GDM1 (cell line): ENCODE measurements around the gene TTLL6.
"Not testable (repeated sequence)": the region's sequence is repeated elsewhere in the genome, so short reads cannot be mapped to it uniquely, and the experiment has no call there.

Experiments used
- DNase-seq: peaks from one replicate; lab custom pipeline; 2025; lab: John Stamatoyannopoulos, UW

The TTLL6 gene

GRCh38 chr17:48722915-48723422 is 94.1 kb downstream of the TTLL6 start, which contains the start of gene PRAC2:
Gene PRAC2 (plus strand): TSS chr17:48723185. CDS start chr17:48724411, 1,226 bp downstream.
- no peak for DNase-seq

- DNase-seq = no peak
Observed at GRCh38 chr17:48722201-48722907, 94.7 kb downstream of the TTLL6 start, which contains the start of gene PRAC1. Gene PRAC1 (minus strand): TSS chr17:48722518. CDS start chr17:48722392, 126 bp downstream.

- no peak for DNase-seq
Observed at GRCh38 chr17:48721009-48721402, 96.0 kb downstream of the TTLL6 start.

GRCh38 chr17:48720266-48721008 is 96.6 kb downstream of the TTLL6 start:
- no peak for DNase-seq

DNA sequence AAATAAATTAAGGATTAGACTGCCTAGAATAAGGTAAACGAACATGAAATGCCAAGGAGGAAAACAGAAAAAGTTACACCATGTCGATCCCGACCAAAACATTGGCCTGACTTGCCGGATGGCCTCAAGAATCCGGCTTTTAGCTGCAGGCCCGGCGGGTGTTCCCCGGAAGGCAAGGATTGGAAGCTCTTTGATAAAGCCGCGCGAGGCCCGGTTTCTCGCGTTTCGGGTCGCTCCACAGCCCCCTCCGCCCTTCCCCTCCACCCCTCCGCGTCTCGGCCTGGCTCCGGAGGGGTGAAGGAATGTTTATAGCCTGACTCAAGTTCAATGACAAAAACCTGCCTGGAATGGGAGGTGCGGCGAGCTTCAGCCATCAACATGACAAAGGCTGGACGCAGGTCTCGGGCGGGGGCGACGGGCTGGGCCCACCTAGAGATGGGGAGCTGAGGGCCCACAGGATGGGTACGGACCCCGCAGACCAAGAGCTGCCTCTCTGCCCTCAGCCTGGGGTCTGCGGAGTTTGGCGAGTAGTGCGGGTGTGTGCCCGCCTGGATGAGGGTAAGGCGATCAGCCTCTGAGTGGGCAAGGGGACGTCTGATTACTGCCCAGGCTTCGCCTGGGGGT is 97.3 kb downstream of the TTLL6 start:
- DNase-seq = no peak

- DNase-seq = no peak
Observed at GRCh38 chr17:48718761-48719641, 98.0 kb downstream of the TTLL6 start.

DNA sequence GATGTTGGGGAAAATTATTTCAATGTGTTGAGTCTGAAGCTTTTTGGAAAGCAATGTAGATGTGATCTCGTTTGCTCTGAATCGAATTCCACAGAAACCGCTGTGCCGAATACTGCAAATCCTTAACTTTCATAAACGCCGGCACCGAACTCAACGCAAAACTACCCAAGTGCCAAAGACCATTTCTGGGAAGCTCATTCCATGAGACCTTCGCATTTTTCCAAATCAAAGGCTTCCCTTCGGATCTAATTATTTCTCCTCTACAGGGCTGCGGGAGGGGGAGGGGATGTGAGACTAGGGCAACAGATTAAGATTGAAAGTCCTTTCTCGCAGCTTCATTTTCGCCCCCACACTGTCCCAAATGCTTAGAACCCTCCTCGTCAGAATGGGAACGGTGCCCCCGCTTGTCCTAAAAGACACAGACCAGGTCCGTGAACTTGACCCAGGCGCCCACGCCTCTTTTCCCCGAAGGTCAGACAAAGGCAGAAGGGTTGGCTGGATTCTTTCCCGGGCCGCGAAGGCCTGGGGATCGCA is 98.7 kb downstream of the TTLL6 start:
- DNase-seq = no peak

DNA sequence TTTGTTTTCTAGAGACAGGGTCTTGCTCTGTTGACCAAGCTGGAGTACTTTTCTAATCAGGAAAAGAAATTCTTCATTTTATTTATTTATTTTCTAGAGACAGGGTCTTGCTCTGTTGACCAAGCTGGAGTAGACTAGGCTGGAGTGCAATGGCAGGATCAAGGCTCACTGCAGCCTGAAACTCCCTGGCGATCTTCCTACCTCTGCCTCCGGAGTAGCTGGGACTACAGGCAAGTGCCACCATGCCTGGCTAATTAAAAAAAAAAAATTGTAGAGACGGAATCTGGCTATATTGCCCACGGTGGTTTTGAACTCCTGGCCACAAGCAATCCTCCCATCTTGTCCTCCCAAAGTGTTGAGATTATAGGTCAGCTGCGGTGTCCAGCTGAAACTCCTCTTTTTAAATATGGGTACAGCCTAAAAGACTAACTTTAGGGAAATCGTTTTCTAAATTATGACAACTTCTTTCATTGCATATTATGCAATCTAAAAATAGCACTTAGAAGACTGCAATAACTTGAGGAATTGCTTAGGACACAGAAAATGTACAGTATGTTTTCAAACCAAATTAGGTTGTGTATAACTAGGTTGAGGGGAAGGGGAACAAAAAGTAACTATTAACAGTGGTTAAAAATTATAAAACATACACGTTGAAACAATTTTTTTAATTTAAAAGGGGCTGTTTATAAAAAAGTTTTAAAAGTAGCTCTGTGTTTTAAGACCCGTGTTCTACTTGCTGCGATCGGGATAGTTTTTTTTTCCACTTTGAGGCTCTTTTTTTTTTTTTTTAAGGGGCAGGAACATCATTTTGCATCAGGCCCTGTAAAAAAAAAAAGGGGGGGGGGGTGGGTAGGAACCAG is 99.4 kb downstream of the TTLL6 start:
- DNase-seq = no peak

GRCh38 chr17:48716549-48716948 is 100.5 kb downstream of the TTLL6 start:
- not testable (repeated sequence) for DNase-seq

DNA sequence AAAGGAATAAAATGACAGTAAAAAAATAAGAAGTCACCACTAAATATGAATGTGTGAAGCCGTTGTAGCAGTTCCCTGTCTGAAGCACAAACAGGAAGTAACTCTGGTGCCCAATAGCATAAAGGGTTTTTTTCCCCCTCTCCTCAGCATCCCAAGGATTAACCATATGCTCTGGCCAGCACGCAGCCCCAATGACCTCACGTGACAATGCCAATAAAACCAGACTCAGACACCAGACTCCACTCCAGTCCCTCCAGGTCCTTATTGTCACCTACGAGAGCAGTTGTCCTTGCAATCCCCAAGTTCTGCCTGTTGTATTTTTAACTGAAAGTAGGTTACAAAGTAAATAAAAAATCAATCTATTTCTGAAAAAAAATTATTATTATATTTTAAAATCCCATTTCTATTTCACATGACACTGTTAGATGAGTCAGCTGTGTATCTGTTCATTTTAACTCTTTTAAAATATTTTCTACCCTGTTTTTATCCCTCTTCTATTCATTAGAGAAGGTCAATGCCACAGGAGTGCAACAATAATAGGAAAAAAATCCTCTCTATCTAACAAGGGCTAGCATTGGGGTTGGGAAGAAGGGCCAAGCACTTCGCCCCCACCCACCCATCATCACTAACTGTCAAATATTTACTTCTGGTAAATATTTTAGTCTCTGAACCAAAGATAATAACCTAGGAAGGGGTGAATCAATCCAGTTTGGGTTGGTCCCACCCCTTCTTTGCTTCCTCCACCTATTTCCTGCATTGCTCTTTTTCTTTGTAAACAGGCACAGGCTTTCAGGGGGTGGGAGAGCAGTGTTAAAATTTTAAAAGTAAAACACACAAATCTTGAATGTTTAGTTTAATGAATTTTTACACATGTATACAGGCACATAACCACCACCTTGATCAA is 101.3 kb downstream of the TTLL6 start:
- no peak for DNase-seq
